ENCODE results near the gene CAMTA1. TPM values are rescaled to one million over a fixed set of nuclear protein-coding genes. Genes with fewer than 3 reads are reported as not detected.

Gene CAMTA1
- total RNA-seq, 1 experiment from 2014 or later, result 69.5 TPM

DNA sequence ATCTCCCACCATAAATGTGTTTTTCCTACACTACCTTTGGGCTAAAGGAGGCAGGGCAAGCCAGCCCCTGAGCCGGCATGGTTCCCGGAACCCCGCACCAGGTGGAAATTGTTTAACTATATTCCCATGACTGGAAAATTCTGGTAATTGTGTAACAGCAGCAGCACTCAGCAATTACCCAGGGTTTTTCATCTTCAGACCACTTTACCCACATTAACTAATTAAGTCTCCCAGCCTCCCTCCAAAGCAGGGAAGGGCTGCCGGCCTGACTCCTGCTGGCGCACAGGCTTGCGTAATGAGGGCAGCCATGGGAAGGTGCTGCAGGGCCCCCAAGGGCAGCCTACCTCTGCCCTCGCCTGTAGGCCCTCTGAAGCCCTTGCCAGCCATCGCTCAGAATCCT is 845.1 kb downstream of the CAMTA1 start:
- Histone ChIP-seq H3K27me3 (ENCODE audit: insufficient read depth, low read length) (peaks cover 69% of the 10 kb centered on the region), H3K9me2 (ENCODE audit: insufficient read depth) (no peaks in the 10 kb centered on the region), H3K79me2 (ENCODE audit: insufficient read depth, low read length) (no peaks in the 10 kb centered on the region), H3K4me3 (replicated peaks in 1 of 2; ENCODE audit: low read depth in 1 of 2, low read length in 2 of 2) (no peak overlapping the region), H3K36me3 (ENCODE audit: control insufficient read depth in 1 of 2, insufficient read depth in 2 of 2, low read length in 2 of 2) (no peaks in the 10 kb centered on the region), H2AFZ (ENCODE audit: low read depth, low read length, poor library complexity, severe bottlenecking) (no peak overlapping the region), H3K4me1 (ENCODE audit: control insufficient read depth in 1 of 2, insufficient read depth in 2 of 2, low read length in 2 of 2) (no peaks in the 10 kb centered on the region), H3K9me3 (ENCODE audit: control insufficient read depth in 1 of 2, insufficient read depth in 1 of 2, low read depth in 1 of 2, low read length in 2 of 2) (no peaks in the 10 kb centered on the region), H3K9ac (ENCODE audit: low read length) (no peak overlapping the region), H3K27ac (ENCODE audit: low read depth, low read length) (no peak overlapping the region), H3K4me2 (ENCODE audit: low read length) (no peak overlapping the region), H4K20me1 (ENCODE audit: insufficient read depth) (no peaks in the 10 kb centered on the region)
- CTCF ChIA-PET, result no interaction called here
- BruUV-seq (replicated peaks), result no TSS peak
- ATAC-seq (no peak), DNase-seq (ENCODE audit: low read depth, low spot score) (no peak)
- RAD21 ChIA-PET (ENCODE audit: low non-redundant PET in 1 of 2, low total read pairs in 2 of 2, uncharacterized antibody in 2 of 2, unreplicated experiment in 2 of 2), result no interaction called here
- intact Hi-C loops (cut with micrococcal nuclease), result no loop called here
- TF ChIP-seq ZFX (IDR thresholded peaks at IDR 0.05), result no peak
- no peak for TF ChIP-seq ZNF274 (IDR thresholded peaks at IDR 0.05; ENCODE audit: low read depth, low read length)
- no peak for TF ChIP-seq FOSL1 (IDR thresholded peaks at IDR 0.05; ENCODE audit: low read depth)
- no peak for TF ChIP-seq SIN3A (IDR thresholded peaks at IDR 0.05; ENCODE audit: low read depth)
- TF ChIP-seq POLR2A (IDR thresholded peaks at IDR 0.05; ENCODE audit: borderline replicate concordance, extremely low read depth, insufficient read depth, insufficient read length), result no peak
- no peak for TF ChIP-seq SRF (IDR thresholded peaks at IDR 0.05; ENCODE audit: low read depth)
- no peak for TF ChIP-seq EZH2 (IDR thresholded peaks at IDR 0.05)
- no peak for TF ChIP-seq CEBPB (IDR thresholded peaks at IDR 0.05; ENCODE audit: low read depth)
- no peak for TF ChIP-seq MAX (IDR thresholded peaks at IDR 0.05)
- TF ChIP-seq, protein P1, sequence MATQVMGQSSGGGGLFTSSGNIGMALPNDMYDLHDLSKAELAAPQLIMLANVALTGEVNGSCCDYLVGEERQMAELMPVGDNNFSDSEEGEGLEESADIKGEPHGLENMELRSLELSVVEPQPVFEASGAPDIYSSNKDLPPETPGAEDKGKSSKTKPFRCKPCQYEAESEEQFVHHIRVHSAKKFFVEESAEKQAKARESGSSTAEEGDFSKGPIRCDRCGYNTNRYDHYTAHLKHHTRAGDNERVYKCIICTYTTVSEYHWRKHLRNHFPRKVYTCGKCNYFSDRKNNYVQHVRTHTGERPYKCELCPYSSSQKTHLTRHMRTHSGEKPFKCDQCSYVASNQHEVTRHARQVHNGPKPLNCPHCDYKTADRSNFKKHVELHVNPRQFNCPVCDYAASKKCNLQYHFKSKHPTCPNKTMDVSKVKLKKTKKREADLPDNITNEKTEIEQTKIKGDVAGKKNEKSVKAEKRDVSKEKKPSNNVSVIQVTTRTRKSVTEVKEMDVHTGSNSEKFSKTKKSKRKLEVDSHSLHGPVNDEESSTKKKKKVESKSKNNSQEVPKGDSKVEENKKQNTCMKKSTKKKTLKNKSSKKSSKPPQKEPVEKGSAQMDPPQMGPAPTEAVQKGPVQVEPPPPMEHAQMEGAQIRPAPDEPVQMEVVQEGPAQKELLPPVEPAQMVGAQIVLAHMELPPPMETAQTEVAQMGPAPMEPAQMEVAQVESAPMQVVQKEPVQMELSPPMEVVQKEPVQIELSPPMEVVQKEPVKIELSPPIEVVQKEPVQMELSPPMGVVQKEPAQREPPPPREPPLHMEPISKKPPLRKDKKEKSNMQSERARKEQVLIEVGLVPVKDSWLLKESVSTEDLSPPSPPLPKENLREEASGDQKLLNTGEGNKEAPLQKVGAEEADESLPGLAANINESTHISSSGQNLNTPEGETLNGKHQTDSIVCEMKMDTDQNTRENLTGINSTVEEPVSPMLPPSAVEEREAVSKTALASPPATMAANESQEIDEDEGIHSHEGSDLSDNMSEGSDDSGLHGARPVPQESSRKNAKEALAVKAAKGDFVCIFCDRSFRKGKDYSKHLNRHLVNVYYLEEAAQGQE (IDR thresholded peaks at IDR 0.05; ENCODE audit: low read depth), result no peak
- no peak for TF ChIP-seq CBX3 (IDR thresholded peaks at IDR 0.05; ENCODE audit: low read depth)
- TF ChIP-seq SP1 (IDR thresholded peaks at IDR 0.05; ENCODE audit: low read depth), result no peak
- no peak for TF ChIP-seq EZH2phosphoT487 (IDR thresholded peaks at IDR 0.05; ENCODE audit: borderline replicate concordance)
- TF ChIP-seq JUND (IDR thresholded peaks at IDR 0.05), result no peak
- TF ChIP-seq CTCF (IDR thresholded peaks at IDR 0.05 in 2 of 3, conservative IDR thresholded peaks at IDR 0.05 in 1 of 3; ENCODE audit: borderline replicate concordance in 1 of 3, insufficient read depth in 1 of 3, low read depth in 2 of 3, low read length in 2 of 3), result no peak
- no peak for TF ChIP-seq ATF3 (IDR thresholded peaks at IDR 0.05)
- TF ChIP-seq RAD21 (IDR thresholded peaks at IDR 0.05; ENCODE audit: low read depth), result no peak
- no peak for TF ChIP-seq TCF7L2 (IDR thresholded peaks at IDR 0.05; ENCODE audit: borderline replicate concordance, extremely low read depth, insufficient read depth, insufficient read length)
- TF ChIP-seq EGR1 (IDR thresholded peaks at IDR 0.05; ENCODE audit: low read depth), result no peak
- POLR2A ChIA-PET, result no interaction called here

All from HCT116 (cell line).